Measurements from ENCODE around the gene PLD6. TPM values are rescaled to one million over a fixed set of nuclear protein-coding genes. Genes with fewer than 3 reads are reported as not detected.

PLD6 gene
- total and polyA plus RNA-seq, 10 of the 15 experiments (the other 5 are each of a cell fraction or from before 2014, with no cell fraction given), result 4.7 to 21.4 (median 12.0) TPM

DNA sequence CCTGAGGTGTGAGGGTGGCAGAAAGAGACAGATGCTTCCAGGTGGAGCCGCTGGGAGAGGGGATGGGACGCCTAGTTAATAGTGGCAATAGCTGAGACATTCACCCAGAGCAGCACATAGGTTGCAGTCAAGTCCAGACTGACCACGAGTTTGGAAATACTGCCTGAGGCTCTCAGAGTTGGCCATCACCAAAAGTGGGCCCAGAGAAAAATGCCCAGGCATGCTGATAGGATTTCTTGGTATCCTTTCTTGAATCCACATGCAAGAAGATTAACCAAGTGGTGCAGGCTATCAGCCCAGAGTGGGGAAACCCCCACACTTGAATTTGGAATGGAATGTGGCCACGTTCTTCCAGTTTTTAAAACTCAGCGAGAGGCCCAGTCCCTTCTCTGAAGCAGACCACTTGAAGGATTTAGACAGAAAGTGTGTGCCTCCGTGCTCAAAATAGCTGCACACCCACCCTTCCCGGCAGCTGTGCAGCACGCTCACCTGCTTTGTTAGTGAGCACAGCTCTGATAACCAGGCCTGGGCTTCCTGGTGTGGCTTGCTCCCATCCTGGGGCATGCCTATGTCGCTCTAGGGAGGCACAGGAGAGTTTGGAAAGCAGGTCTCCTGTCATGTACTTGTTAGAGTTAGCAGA lies 35.7 kb downstream of the PLD6 start:
- ChIA-PET POLR2A (no interaction called here), RAD21 (ENCODE audit: unreplicated experiment) (no interaction called here)

GRCh38 chr17:17169396-17169795 lies 36.7 kb downstream of the PLD6 start:
- Histone ChIP-seq H3K4me3 (no peak overlapping the region), H3K9me3 (replicated peaks; ENCODE audit: control insufficient read depth, insufficient read depth, low read length) (no peaks in the 10 kb centered on the region), H3K4me1 (ENCODE audit: control insufficient read depth, insufficient read depth, low read length) (no peaks in the 10 kb centered on the region), H3K9ac (ENCODE audit: control insufficient read depth, insufficient read depth, low read length) (no peak overlapping the region), H3K27ac (ENCODE audit: control insufficient read depth, insufficient read depth) (no peak overlapping the region), H3K79me2 (ENCODE audit: control insufficient read depth, insufficient read depth, low read length) (no peaks in the 10 kb centered on the region), H3K36me3 (ENCODE audit: control insufficient read depth in 2 of 2, insufficient read depth in 2 of 2, low read length in 1 of 2) (peaks cover 8 to 34% of the 10 kb centered on the region in 2 experiments; a peak in 3 of 4 replicates), H3K4me2 (ENCODE audit: control insufficient read depth, insufficient read depth) (no peak overlapping the region), H4K20me1 (ENCODE audit: control insufficient read depth, insufficient read depth) (no peaks in the 10 kb centered on the region), H3K27me3 (replicated peaks in 1 of 2; ENCODE audit: control insufficient read depth in 2 of 2, insufficient read depth in 2 of 2, low read length in 1 of 2) (no peaks in the 10 kb centered on the region), H2AFZ (ENCODE audit: control insufficient read depth, low read depth, low read length) (no peak overlapping the region)
- no TSS peak for BruUV-seq (replicated peaks)
- SMC1A ChIA-PET (ENCODE audit: uncharacterized antibody, unreplicated experiment), result interaction anchor here (0.6 to 1.6 kb wide), 2 partner anchors 9 to 200 kb away, joined by 3 to 4 read pairs; no protein-coding TSS in a partner anchor
- CTCF ChIA-PET, result no interaction called here
- no peak for FAIRE-seq
- RAD21 ChIA-PET (ENCODE audit: unreplicated experiment), result no interaction called here
- intact Hi-C loops (cut with micrococcal nuclease; ENCODE audit: unreplicated experiment) (no loop called here), in situ Hi-C loops (cut with MboI) (no loop called here)
- no peak for TF ChIP-seq GATAD2B (conservative IDR thresholded peaks at IDR 0.05; ENCODE audit: low read depth)
- TF ChIP-seq POLR2A (IDR thresholded peaks at IDR 0.05; ENCODE audit: low read depth, low read length), result no peak
- no peak for TF ChIP-seq RELA (IDR thresholded peaks at IDR 0.05; ENCODE audit: borderline replicate concordance, partially characterized antibody)
- no peak for TF ChIP-seq RB1 (IDR thresholded peaks at IDR 0.05; ENCODE audit: borderline replicate concordance)
- TF ChIP-seq, protein P1, sequence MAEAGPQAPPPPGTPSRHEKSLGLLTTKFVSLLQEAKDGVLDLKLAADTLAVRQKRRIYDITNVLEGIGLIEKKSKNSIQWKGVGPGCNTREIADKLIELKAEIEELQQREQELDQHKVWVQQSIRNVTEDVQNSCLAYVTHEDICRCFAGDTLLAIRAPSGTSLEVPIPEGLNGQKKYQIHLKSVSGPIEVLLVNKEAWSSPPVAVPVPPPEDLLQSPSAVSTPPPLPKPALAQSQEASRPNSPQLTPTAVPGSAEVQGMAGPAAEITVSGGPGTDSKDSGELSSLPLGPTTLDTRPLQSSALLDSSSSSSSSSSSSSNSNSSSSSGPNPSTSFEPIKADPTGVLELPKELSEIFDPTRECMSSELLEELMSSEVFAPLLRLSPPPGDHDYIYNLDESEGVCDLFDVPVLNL (IDR thresholded peaks at IDR 0.05; ENCODE audit: low read depth, low read length), result no peak
- TF ChIP-seq ZNF274 (IDR thresholded peaks at IDR 0.05; ENCODE audit: insufficient read depth, insufficient read length), result no peak
- TF ChIP-seq MYB (IDR thresholded peaks at IDR 0.05; ENCODE audit: borderline replicate concordance, low read depth, low read length), result no peak
- no peak for TF ChIP-seq EGR1 (IDR thresholded peaks at IDR 0.05; ENCODE audit: borderline replicate concordance in 1 of 2, low read depth in 2 of 2, low read length in 2 of 2)
- no peak for DNase-seq (ENCODE audit: low read depth, low spot score)
- POLR2A ChIA-PET, result no interaction called here
- no peak for ATAC-seq
- 100% methylated on average over 4 of the region's 4 CpGs for WGBS (ENCODE audit: insufficient coverage, insufficient replicate concordance, low lambda C conversion rate, missing lambda C conversion rate)

More for the DNA sequence above, 35.7 kb downstream of the PLD6 start:
- ChIA-PET SMC1A (ENCODE audit: uncharacterized antibody, unreplicated experiment) (no interaction called here), CTCF (no interaction called here)
- Histone ChIP-seq H3K9ac (ENCODE audit: control insufficient read depth, insufficient read depth, low read length) (no peak overlapping the region), H3K4me3 (no peak overlapping the region), H3K27ac (ENCODE audit: control insufficient read depth, insufficient read depth) (no peak overlapping the region), H3K4me1 (ENCODE audit: control insufficient read depth, insufficient read depth, low read length) (no peaks in the 10 kb centered on the region), H3K9me3 (replicated peaks; ENCODE audit: control insufficient read depth, insufficient read depth, low read length) (no peaks in the 10 kb centered on the region), H2AFZ (ENCODE audit: control insufficient read depth, low read depth, low read length) (no peak overlapping the region), H3K79me2 (ENCODE audit: control insufficient read depth, insufficient read depth, low read length) (no peaks in the 10 kb centered on the region), H3K27me3 (replicated peaks in 1 of 2; ENCODE audit: control insufficient read depth in 2 of 2, insufficient read depth in 2 of 2, low read length in 1 of 2) (no peaks in the 10 kb centered on the region), H4K20me1 (ENCODE audit: control insufficient read depth, insufficient read depth) (no peaks in the 10 kb centered on the region), H3K4me2 (ENCODE audit: control insufficient read depth, insufficient read depth) (no peak overlapping the region), H3K36me3 (ENCODE audit: control insufficient read depth in 2 of 2, insufficient read depth in 2 of 2, low read length in 1 of 2) (peaks cover 10 to 31% of the 10 kb centered on the region in 2 experiments; a peak in 3 of 4 replicates)
- 71% methylated on average over 9 of the region's 9 CpGs for WGBS (ENCODE audit: insufficient coverage, insufficient replicate concordance, low lambda C conversion rate, missing lambda C conversion rate)
- no TSS peak for BruUV-seq (replicated peaks)
- ATAC-seq (no peak), FAIRE-seq (no peak), DNase-seq (ENCODE audit: low read depth, low spot score) (no peak)
- intact Hi-C loops (cut with micrococcal nuclease; ENCODE audit: unreplicated experiment), result no loop called here
- TF ChIP-seq MYB (IDR thresholded peaks at IDR 0.05; ENCODE audit: borderline replicate concordance, low read depth, low read length), result no peak
- TF ChIP-seq FOXK2 (IDR thresholded peaks at IDR 0.05), result no peak
- no peak for TF ChIP-seq EP300 (IDR thresholded peaks at IDR 0.05; ENCODE audit: borderline replicate concordance in 1 of 2, control insufficient read depth in 1 of 2, low read depth in 2 of 2, low read length in 2 of 2)
- no peak for TF ChIP-seq CHD2 (IDR thresholded peaks at IDR 0.05; ENCODE audit: borderline replicate concordance, low read depth, low read length)
- TF ChIP-seq CHD1 (IDR thresholded peaks at IDR 0.05; ENCODE audit: low read depth, low read length), result no peak
- TF ChIP-seq NFXL1 (IDR thresholded peaks at IDR 0.05; ENCODE audit: borderline replicate concordance), result no peak
- in situ Hi-C loops (cut with MboI), result no loop called here

Data from GM12878 (cell line).